Measurements from ENCODE around the gene RBM34. TPM values are rescaled to one million over a fixed set of nuclear protein-coding genes. Genes with fewer than 3 reads are reported as not detected.

Gene RBM34
- total and polyA plus RNA-seq, 4 donors: 31.7 to 129 (median 51.3) TPM

GRCh38 chr1:235113183-235113917, 47.7 kb downstream of the RBM34 start:
- no peak for TF ChIP-seq CTCF (IDR thresholded peaks at IDR 0.05; ENCODE audit: control extremely low read depth, extremely low read depth)
- no peak for ATAC-seq (ENCODE audit: insufficient read depth, low FRiP score)
- Histone ChIP-seq H3K27ac (ENCODE audit: low read depth in 1 of 2, low read length in 1 of 2) (no peak overlapping the region), H3K4me3 (no peak overlapping the region), H3K27me3 (ENCODE audit: control insufficient read depth in 3 of 3, insufficient read depth in 3 of 3, low read length in 2 of 3) (no peaks in the 10 kb centered on the region), H3K9ac (ENCODE audit: insufficient read depth in 1 of 2, low read length in 2 of 2) (no peak overlapping the region), H3K9me3 (ENCODE audit: control insufficient read depth in 4 of 4, insufficient read depth in 3 of 4, low read length in 3 of 4) (no peaks in the 10 kb centered on the region), H3K4me1 (ENCODE audit: control insufficient read depth in 5 of 5, insufficient read depth in 5 of 5, low read length in 5 of 5) (no peaks in the 10 kb centered on the region), H3K36me3 (ENCODE audit: control insufficient read depth in 4 of 4, insufficient read depth in 4 of 4, low read length in 4 of 4) (peaks cover 27 to 47% (median 36%) of the 10 kb centered on the region in 4 donors)
- DNase-seq: no peak
- WGBS, 2 donors: 91 to 92% methylated on average over 7 of the region's 7 CpGs

GRCh38 chr1:235112297-235113182, 48.5 kb downstream of the RBM34 start:
- Histone ChIP-seq H3K27me3 (ENCODE audit: control insufficient read depth in 3 of 3, insufficient read depth in 3 of 3, low read length in 2 of 3) (no peaks in the 10 kb centered on the region), H3K36me3 (ENCODE audit: control insufficient read depth in 4 of 4, insufficient read depth in 4 of 4, low read length in 4 of 4) (peaks cover 23 to 42% (median 31%) of the 10 kb centered on the region in 4 donors), H3K9ac (ENCODE audit: insufficient read depth in 1 of 2, low read length in 2 of 2) (no peak overlapping the region), H3K27ac (ENCODE audit: low read depth in 1 of 2, low read length in 1 of 2) (no peak overlapping the region), H3K9me3 (ENCODE audit: control insufficient read depth in 4 of 4, insufficient read depth in 3 of 4, low read length in 3 of 4) (peaks cover 0 to 3% (median 0%) of the 10 kb centered on the region in 4 donors), H3K4me3 (no peak overlapping the region), H3K4me1 (ENCODE audit: control insufficient read depth in 5 of 5, insufficient read depth in 5 of 5, low read length in 5 of 5) (no peaks in the 10 kb centered on the region)
- ATAC-seq (ENCODE audit: insufficient read depth, low FRiP score) (no peak), DNase-seq (no peak)
- no peak for TF ChIP-seq CTCF (IDR thresholded peaks at IDR 0.05; ENCODE audit: control extremely low read depth, extremely low read depth)
- WGBS, 2 donors: 90 to 91% methylated on average over 6 of the region's 6 CpGs

GRCh38 chr1:235111107-235111506, 49.9 kb downstream of the RBM34 start:
- peaks cover 0 to 3% (median 0%) of the 10 kb centered on the region in 4 donors for H3K9me3 ChIP-seq (ENCODE audit: control insufficient read depth in 4 of 4, insufficient read depth in 3 of 4, low read length in 3 of 4)
- H3K4me1 ChIP-seq (ENCODE audit: control insufficient read depth in 5 of 5, insufficient read depth in 5 of 5, low read length in 5 of 5): no peaks in the 10 kb centered on the region
- ATAC-seq (ENCODE audit: insufficient read depth, low FRiP score): no peak
- TF ChIP-seq CTCF (IDR thresholded peaks at IDR 0.05; ENCODE audit: control extremely low read depth, extremely low read depth): no peak
- 95 to 97% methylated on average over 3 of the region's 3 CpGs for WGBS, 2 donors
- no peak overlapping the region for H3K9ac ChIP-seq (ENCODE audit: insufficient read depth in 1 of 2, low read length in 2 of 2)
- H3K36me3 ChIP-seq (ENCODE audit: control insufficient read depth in 4 of 4, insufficient read depth in 4 of 4, low read length in 4 of 4): peaks cover 21 to 39% (median 30%) of the 10 kb centered on the region in 4 donors
- no peak for DNase-seq
- H3K4me3 ChIP-seq: no peak overlapping the region
- no peaks in the 10 kb centered on the region for H3K27me3 ChIP-seq (ENCODE audit: control insufficient read depth in 3 of 3, insufficient read depth in 3 of 3, low read length in 2 of 3)
- H3K27ac ChIP-seq (ENCODE audit: low read depth in 1 of 2, low read length in 1 of 2): no peak overlapping the region
